Loucy (cell line): ENCODE results near the gene C7orf33.

Experiments used
- H2AFZ ChIP-seq: fragments of 200-600 bp; sonication (generic); 2 replicates; pipeline ENCODE4 v1.6.0; 2016; ENCODE audit warnings: antibody characterized with exemption, mild to moderate bottlenecking, low read length, moderate library complexity
- H3F3A ChIP-seq: fragments of 200-600 bp; 2 replicates; pipeline ENCODE4 v1.6.0; 2016; ENCODE audit warnings: antibody characterized with exemption, low read depth, mild to moderate bottlenecking
- H3K27me3 ChIP-seq: fragments of 200-600 bp; sonication (generic); 2 replicates; pipeline ENCODE4 v1.6.1; 2014; ENCODE audit warnings: low read length, mild to moderate bottlenecking; ENCODE audit not compliant: insufficient read depth, poor library complexity, severe bottlenecking
- H3K36me3 ChIP-seq: fragments of 200-600 bp; sonication (generic); 2 replicates; pipeline ENCODE4 v1.6.1; 2016; ENCODE audit warnings: low read length; ENCODE audit not compliant: insufficient read depth
- H3K4me1 ChIP-seq: fragments of 200-600 bp; sonication (generic); 2 replicates; pipeline ENCODE4 v1.5.1; 2014; ENCODE audit warnings: low read length, mild to moderate bottlenecking; ENCODE audit not compliant: insufficient read depth, poor library complexity, severe bottlenecking
- H3K4me2 ChIP-seq: fragments of 200-600 bp; sonication (generic); 2 replicates; pipeline ENCODE4 v1.6.0; 2014; ENCODE audit warnings: antibody characterized with exemption, low read length, low read depth, mild to moderate bottlenecking; ENCODE audit not compliant: poor library complexity, severe bottlenecking
- H3K4me3 ChIP-seq: fragments of 200-600 bp; sonication (generic); 2 replicates; pipeline ENCODE4 v1.5.1; 2014; ENCODE audit warnings: low read length, mild to moderate bottlenecking, mixed read lengths; ENCODE audit not compliant: poor library complexity, severe bottlenecking
- H3K79me2 ChIP-seq: fragments of 200-600 bp; sonication (generic); 2 replicates; pipeline ENCODE4 v1.6.1; 2014; ENCODE audit warnings: low read length; ENCODE audit not compliant: insufficient read depth
- H3K9ac ChIP-seq: fragments of 200-600 bp; sonication (generic); 2 replicates; pipeline ENCODE4 v1.6.0; 2014; ENCODE audit warnings: mild to moderate bottlenecking, low read depth, low read length, moderate library complexity; ENCODE audit not compliant: poor library complexity, severe bottlenecking
- H3K9me2 ChIP-seq: fragments of 200-600 bp; sonication (generic); replicated peaks from 2 replicates; pipeline ENCODE4 v1.6.1; 2016; ENCODE audit warnings: low read depth, low read length, mixed read lengths
- H3K9me3 ChIP-seq: fragments of 200-600 bp; sonication (generic); 2 replicates; pipeline ENCODE4 v1.6.1; 2014; ENCODE audit warnings: mild to moderate bottlenecking, antibody characterized with exemption, low read length, low read depth; ENCODE audit not compliant: insufficient read depth
- H4K20me1 ChIP-seq: fragments of 200-600 bp; sonication (generic); 2 replicates; pipeline ENCODE4 v1.6.0; 2014; ENCODE audit warnings: antibody characterized with exemption, low read length, mild to moderate bottlenecking; ENCODE audit not compliant: insufficient read depth, poor library complexity, severe bottlenecking
- CTCF ChIP-seq: fragments of 200-600 bp; sonication (generic); conservative IDR thresholded peaks from 2 replicates; pipeline ENCODE4 v1.5.1; 2014; ENCODE audit warnings: mild to moderate bottlenecking, antibody characterized with exemption, low read length
- EZH2phosphoT487 ChIP-seq: fragments of 200-600 bp; IDR thresholded peaks from 2 replicates; pipeline ENCODE4 v1.6.1; 2018; ENCODE audit warnings: antibody characterized with exemption, mild to moderate bottlenecking, moderate library complexity, borderline replicate concordance

C7orf33 gene

GRCh38 chr7:148623586-148624282 lies 33.2 kb downstream of the C7orf33 start:
- Histone ChIP-seq H4K20me1 (no peaks in the 10 kb centered on the region), H3K4me3 (no peak overlapping the region), H3K27me3 (no peaks in the 10 kb centered on the region), H3K9ac (no peak overlapping the region), H3K79me2 (no peaks in the 10 kb centered on the region), H3K9me2 (no peaks in the 10 kb centered on the region), H3K36me3 (no peaks in the 10 kb centered on the region), H3F3A (no peaks in the 10 kb centered on the region), H2AFZ (no peak overlapping the region), H3K4me2 (no peak overlapping the region), H3K9me3 (no peaks in the 10 kb centered on the region), H3K4me1 (peaks cover 1% of the 10 kb centered on the region)
- no peak for TF ChIP-seq EZH2phosphoT487

GRCh38 chr7:148624735-148625134 lies 34.2 kb downstream of the C7orf33 start:
- no peaks in the 10 kb centered on the region for H3K27me3 ChIP-seq
- H3K79me2 ChIP-seq = no peaks in the 10 kb centered on the region
- H3F3A ChIP-seq = no peaks in the 10 kb centered on the region
- H3K4me1 ChIP-seq = peaks cover 4% of the 10 kb centered on the region
- no peak overlapping the region for H3K4me2 ChIP-seq
- TF ChIP-seq EZH2phosphoT487 = no peak
- no peak for TF ChIP-seq CTCF
- H3K9me2 ChIP-seq = no peaks in the 10 kb centered on the region
- no peak overlapping the region for H3K9ac ChIP-seq
- no peak overlapping the region for H3K4me3 ChIP-seq
- no peaks in the 10 kb centered on the region for H3K9me3 ChIP-seq
- H4K20me1 ChIP-seq = no peaks in the 10 kb centered on the region
- H2AFZ ChIP-seq = no peak overlapping the region
- H3K36me3 ChIP-seq = no peaks in the 10 kb centered on the region

- Histone ChIP-seq H3K27me3 (no peaks in the 10 kb centered on the region), H3K9ac (no peak overlapping the region), H4K20me1 (no peaks in the 10 kb centered on the region), H3K4me3 (no peak overlapping the region), H3K36me3 (no peaks in the 10 kb centered on the region), H3K4me1 (peaks cover 4% of the 10 kb centered on the region), H3K9me2 (no peaks in the 10 kb centered on the region), H3K4me2 (no peak overlapping the region), H3K9me3 (no peaks in the 10 kb centered on the region), H2AFZ (no peak overlapping the region), H3F3A (no peaks in the 10 kb centered on the region), H3K79me2 (no peaks in the 10 kb centered on the region)
- TF ChIP-seq CTCF (no peak), EZH2phosphoT487 (no peak)
Measured at GRCh38 chr7:148625342-148625741, 34.8 kb downstream of the C7orf33 start.

GRCh38 chr7:148626828-148627227 lies 36.3 kb downstream of the C7orf33 start:
- peaks cover 4% of the 10 kb centered on the region for H3K4me1 ChIP-seq
- H3K27me3 ChIP-seq = no peaks in the 10 kb centered on the region
- no peaks in the 10 kb centered on the region for H4K20me1 ChIP-seq
- TF ChIP-seq CTCF (0 out of 2 replicates have a peak, but pooled peaks have one; percentile 13), EZH2phosphoT487 (no peak)
- no peak overlapping the region for H2AFZ ChIP-seq
- no peak overlapping the region for H3K9ac ChIP-seq
- H3K36me3 ChIP-seq = no peaks in the 10 kb centered on the region
- H3K9me3 ChIP-seq = no peaks in the 10 kb centered on the region
- no peak overlapping the region for H3K4me2 ChIP-seq
- H3K9me2 ChIP-seq = no peaks in the 10 kb centered on the region
- H3F3A ChIP-seq = no peaks in the 10 kb centered on the region
- no peak overlapping the region for H3K4me3 ChIP-seq
- H3K79me2 ChIP-seq = no peaks in the 10 kb centered on the region
